ENCODE data around the gene ADAP1. TPM values are rescaled to one million over a fixed set of nuclear protein-coding genes. Genes with fewer than 3 reads are reported as not detected.

The ADAP1 gene
- total RNA-seq, 1 experiment from 2014 or later, result 34.0 TPM

- no peak for TF ChIP-seq ELF1 (IDR thresholded peaks at IDR 0.05; ENCODE audit: borderline replicate concordance, low read depth)
- TF ChIP-seq, protein P1, sequence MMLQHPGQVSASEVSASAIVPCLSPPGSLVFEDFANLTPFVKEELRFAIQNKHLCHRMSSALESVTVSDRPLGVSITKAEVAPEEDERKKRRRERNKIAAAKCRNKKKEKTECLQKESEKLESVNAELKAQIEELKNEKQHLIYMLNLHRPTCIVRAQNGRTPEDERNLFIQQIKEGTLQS (IDR thresholded peaks at IDR 0.05), result no peak
Measured at GRCh38 chr7:914521-915194, 39.8 kb downstream of the ADAP1 start (continued).

DNA sequence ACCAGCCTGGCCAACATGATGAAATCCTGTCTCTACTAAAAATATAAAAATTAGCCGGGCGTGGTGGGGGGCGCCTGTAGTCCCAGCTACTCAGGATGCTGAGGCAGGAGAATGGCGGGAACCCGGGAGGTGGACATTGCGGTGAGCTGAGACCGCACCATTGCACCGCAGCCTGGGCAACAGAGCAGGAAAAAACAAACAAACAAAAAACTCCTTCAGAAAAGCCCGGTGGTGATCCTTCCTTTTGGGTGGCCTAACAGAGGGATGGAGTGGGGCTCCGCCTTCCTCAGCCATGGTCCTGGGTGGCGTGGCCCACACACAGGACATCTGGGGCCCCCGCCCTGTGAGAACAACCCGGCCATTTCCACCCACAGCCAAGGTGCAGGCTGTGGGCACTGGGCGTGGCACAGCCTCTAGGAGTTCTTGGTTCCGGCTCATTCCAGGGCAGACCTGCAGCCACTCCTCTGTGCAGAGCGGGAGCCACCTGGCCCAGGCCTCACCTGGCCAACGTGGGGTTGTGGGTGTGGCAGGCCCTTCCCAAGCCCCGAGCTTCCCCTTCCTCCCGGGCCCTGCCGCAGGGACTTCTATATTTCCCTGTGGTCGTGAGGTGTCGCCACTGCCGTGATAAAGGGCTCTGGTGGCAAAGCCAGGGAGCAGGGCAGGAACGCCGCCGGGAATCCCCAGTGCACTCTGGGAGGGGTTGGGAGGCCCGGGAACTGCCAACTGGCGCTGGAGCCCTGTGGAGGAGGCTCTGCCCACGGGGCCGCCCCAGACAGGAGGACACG, 40.6 kb downstream of the ADAP1 start:
- ATAC-seq (0 out of 2 replicates have a peak, but pooled peaks have one; percentile 15), DNase-seq (ENCODE audit: low read depth, low spot score) (no peak)
- RAD21 ChIA-PET (ENCODE audit: low non-redundant PET in 1 of 2, low total read pairs in 2 of 2, uncharacterized antibody in 2 of 2, unreplicated experiment in 2 of 2), result no interaction called here
- Histone ChIP-seq H3K9ac (ENCODE audit: low read length) (no peak overlapping the region), H3K4me3 (replicated peaks in 1 of 2; ENCODE audit: low read depth in 1 of 2, low read length in 2 of 2) (no peak overlapping the region), H3K4me1 (ENCODE audit: control insufficient read depth in 1 of 2, insufficient read depth in 2 of 2, low read length in 2 of 2) (peaks cover 6 to 20% of the 10 kb centered on the region in 2 experiments), H3K4me2 (ENCODE audit: low read length) (no peak overlapping the region), H3K9me2 (ENCODE audit: insufficient read depth) (no peaks in the 10 kb centered on the region), H4K20me1 (ENCODE audit: insufficient read depth) (no peaks in the 10 kb centered on the region), H3K9me3 (ENCODE audit: control insufficient read depth in 1 of 2, insufficient read depth in 1 of 2, low read depth in 1 of 2, low read length in 2 of 2) (no peaks in the 10 kb centered on the region), H3K79me2 (ENCODE audit: insufficient read depth, low read length) (no peaks in the 10 kb centered on the region), H2AFZ (ENCODE audit: low read depth, low read length, poor library complexity, severe bottlenecking) (no peak overlapping the region), H3K27ac (ENCODE audit: low read depth, low read length) (no peak overlapping the region), H3K36me3 (ENCODE audit: control insufficient read depth in 1 of 2, insufficient read depth in 2 of 2, low read length in 2 of 2) (no peaks in the 10 kb centered on the region), H3K27me3 (ENCODE audit: insufficient read depth, low read length) (no peaks in the 10 kb centered on the region)
- intact Hi-C loops (cut with micrococcal nuclease), result no loop called here
- POLR2A ChIA-PET, result no interaction called here
- BruUV-seq (replicated peaks), result no TSS peak
- CTCF ChIA-PET, result no interaction called here
- TF ChIP-seq ZFX (IDR thresholded peaks at IDR 0.05) (no peak), CBX3 (IDR thresholded peaks at IDR 0.05; ENCODE audit: low read depth) (no peak), ZNF274 (IDR thresholded peaks at IDR 0.05; ENCODE audit: low read depth, low read length) (no peak), SIN3A (IDR thresholded peaks at IDR 0.05; ENCODE audit: low read depth) (no peak), SP1 (IDR thresholded peaks at IDR 0.05; ENCODE audit: low read depth) (no peak), YY1 (IDR thresholded peaks at IDR 0.05; ENCODE audit: extremely low read depth, insufficient replicate concordance, low read depth, low read length) (no peak), FOSL1 (IDR thresholded peaks at IDR 0.05; ENCODE audit: low read depth) (no peak), JUND (IDR thresholded peaks at IDR 0.05) (no peak), CTCF (IDR thresholded peaks at IDR 0.05 in 2 of 3, conservative IDR thresholded peaks at IDR 0.05 in 1 of 3; ENCODE audit: borderline replicate concordance in 1 of 3, insufficient read depth in 1 of 3, low read depth in 2 of 3, low read length in 2 of 3) (no peak), EGR1 (IDR thresholded peaks at IDR 0.05; ENCODE audit: low read depth) (no peak), MAX (IDR thresholded peaks at IDR 0.05) (no peak), POLR2A (IDR thresholded peaks at IDR 0.05; ENCODE audit: borderline replicate concordance, extremely low read depth, insufficient read depth, insufficient read length) (no peak), RAD21 (IDR thresholded peaks at IDR 0.05; ENCODE audit: low read depth) (no peak), EZH2phosphoT487 (IDR thresholded peaks at IDR 0.05; ENCODE audit: borderline replicate concordance) (no peak)
- TF ChIP-seq, protein P2, sequence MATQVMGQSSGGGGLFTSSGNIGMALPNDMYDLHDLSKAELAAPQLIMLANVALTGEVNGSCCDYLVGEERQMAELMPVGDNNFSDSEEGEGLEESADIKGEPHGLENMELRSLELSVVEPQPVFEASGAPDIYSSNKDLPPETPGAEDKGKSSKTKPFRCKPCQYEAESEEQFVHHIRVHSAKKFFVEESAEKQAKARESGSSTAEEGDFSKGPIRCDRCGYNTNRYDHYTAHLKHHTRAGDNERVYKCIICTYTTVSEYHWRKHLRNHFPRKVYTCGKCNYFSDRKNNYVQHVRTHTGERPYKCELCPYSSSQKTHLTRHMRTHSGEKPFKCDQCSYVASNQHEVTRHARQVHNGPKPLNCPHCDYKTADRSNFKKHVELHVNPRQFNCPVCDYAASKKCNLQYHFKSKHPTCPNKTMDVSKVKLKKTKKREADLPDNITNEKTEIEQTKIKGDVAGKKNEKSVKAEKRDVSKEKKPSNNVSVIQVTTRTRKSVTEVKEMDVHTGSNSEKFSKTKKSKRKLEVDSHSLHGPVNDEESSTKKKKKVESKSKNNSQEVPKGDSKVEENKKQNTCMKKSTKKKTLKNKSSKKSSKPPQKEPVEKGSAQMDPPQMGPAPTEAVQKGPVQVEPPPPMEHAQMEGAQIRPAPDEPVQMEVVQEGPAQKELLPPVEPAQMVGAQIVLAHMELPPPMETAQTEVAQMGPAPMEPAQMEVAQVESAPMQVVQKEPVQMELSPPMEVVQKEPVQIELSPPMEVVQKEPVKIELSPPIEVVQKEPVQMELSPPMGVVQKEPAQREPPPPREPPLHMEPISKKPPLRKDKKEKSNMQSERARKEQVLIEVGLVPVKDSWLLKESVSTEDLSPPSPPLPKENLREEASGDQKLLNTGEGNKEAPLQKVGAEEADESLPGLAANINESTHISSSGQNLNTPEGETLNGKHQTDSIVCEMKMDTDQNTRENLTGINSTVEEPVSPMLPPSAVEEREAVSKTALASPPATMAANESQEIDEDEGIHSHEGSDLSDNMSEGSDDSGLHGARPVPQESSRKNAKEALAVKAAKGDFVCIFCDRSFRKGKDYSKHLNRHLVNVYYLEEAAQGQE (IDR thresholded peaks at IDR 0.05; ENCODE audit: low read depth), result no peak
